Subcutaneous adipose tissue (tissue), 4 donors: ENCODE data around the gene DLG2. TPM values are rescaled to one million over a fixed set of nuclear protein-coding genes. Genes with fewer than 3 reads are reported as not detected.

Experiments used
- total RNA-seq, 4 donors: library from RNA; depleted of rRNA; stranded (reverse); fragments of >200 nt; gene quantifications; one replicate each; pipeline ENCODE4 v1.1.0, GENCODE V29; 2016
- TF ChIP-seq, protein P1 (sequence below): fragments of 450-650 bp; IDR thresholded peaks from one replicate; pipeline ENCODE4 v1.5.1; 2016; ENCODE audit warnings: low read depth, mild to moderate bottlenecking, control low read depth, antibody characterized with exemption, moderate library complexity

Gene DLG2
- total RNA-seq, 4 donors from 2014 or later, result 3.6 to 7.0 (median 6.1) TPM

DNA sequence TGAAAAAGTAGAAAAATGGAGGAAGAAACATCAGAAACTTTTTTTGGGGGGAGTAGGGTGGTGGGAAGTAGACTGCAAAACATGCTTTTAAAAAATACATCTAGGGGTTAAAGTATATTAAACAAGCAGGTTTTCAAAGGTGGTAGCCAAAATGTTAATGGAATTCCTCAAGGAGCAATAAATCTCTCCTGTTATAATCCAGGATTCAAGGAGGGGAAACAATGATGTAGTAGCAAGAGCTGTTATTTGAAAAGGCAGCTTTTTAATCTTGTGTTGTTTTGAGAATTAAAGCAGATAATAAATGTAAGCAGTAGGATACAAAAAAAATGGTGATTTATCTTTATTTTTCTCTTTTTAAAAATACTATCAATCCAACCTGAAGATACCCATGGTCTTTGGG, 1604.4 kb downstream of the DLG2 start:
- TF ChIP-seq, protein P1, sequence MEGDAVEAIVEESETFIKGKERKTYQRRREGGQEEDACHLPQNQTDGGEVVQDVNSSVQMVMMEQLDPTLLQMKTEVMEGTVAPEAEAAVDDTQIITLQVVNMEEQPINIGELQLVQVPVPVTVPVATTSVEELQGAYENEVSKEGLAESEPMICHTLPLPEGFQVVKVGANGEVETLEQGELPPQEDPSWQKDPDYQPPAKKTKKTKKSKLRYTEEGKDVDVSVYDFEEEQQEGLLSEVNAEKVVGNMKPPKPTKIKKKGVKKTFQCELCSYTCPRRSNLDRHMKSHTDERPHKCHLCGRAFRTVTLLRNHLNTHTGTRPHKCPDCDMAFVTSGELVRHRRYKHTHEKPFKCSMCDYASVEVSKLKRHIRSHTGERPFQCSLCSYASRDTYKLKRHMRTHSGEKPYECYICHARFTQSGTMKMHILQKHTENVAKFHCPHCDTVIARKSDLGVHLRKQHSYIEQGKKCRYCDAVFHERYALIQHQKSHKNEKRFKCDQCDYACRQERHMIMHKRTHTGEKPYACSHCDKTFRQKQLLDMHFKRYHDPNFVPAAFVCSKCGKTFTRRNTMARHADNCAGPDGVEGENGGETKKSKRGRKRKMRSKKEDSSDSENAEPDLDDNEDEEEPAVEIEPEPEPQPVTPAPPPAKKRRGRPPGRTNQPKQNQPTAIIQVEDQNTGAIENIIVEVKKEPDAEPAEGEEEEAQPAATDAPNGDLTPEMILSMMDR, result no peak

- TF ChIP-seq, protein P1, result no peak
Observed at GRCh38 chr11:84022201-84022600, 1604.9 kb downstream of the DLG2 start.

GRCh38 chr11:84021291-84021690, 1605.9 kb downstream of the DLG2 start:
- TF ChIP-seq, protein P1, result no peak

- TF ChIP-seq, protein P1, result no peak
Observed at GRCh38 chr11:84019571-84020194, 1607.5 kb downstream of the DLG2 start.

DNA sequence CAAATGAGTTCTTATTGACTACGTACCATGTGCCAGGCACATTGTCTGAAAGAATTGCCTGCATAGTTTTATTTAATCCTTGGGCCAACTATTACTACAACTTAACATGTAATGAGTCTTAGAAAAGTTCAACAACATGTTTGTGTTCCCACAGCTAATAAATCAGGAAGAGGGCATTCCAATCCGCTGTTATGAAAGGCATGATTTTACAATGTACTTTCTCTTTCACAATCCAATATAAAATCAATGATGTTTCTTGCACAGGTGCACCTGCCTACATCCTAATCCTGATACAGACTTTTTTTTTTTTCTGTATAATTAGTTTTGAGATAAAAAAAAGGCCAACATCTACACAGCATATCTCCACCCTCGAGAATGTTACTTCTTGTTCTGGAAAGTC, 1612.6 kb downstream of the DLG2 start:
- TF ChIP-seq, protein P1, result no peak

DNA sequence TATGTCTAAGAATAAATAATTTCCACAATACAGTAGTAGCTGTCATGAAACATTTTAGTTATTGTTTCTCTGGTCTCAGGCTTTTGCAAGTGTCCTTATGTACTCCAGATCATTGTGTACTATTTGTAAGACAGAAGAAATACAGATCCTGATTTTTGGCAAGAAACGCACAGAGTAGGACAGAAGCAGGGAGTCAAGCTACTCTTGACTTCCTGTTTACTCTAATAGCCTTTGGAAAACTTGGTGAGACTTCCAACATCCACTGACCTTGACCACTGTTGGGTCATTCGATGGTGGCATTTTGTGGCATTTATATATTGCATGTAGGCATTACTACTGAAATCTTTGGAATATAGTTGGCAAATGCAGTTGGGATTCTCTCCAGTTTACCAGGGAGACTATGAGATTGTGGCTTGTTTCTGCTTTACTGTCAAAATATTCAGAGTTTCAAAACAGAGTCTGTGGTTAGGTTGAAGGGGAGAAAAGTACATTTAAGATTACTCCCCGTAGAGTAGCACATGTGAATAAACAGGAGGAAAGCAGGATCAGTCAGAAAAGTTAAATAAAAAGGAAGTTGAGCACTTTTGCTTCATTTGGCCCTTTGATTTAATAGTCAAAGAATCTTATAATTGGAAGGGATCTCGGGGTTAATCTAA, 1614.8 kb downstream of the DLG2 start:
- TF ChIP-seq, protein P1, result no peak

DNA sequence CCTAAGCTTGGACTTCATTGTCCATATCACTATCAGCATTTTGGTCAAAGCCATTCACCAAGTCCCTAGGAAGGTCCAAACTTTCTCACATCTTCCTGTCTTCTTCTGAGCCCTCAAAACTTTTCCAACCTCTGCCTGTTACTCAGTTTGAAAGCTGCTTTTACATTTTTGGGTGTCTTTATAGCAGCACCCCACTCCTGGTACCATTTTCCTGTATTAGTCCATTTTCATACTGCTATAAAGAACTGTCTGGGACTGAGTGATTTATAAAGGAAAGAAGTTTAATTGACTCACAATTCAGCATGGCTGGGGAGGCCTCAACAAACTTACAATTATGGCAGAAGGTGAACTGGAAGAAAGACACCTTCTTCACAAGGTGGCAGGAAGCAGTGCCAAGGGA, 1624.0 kb downstream of the DLG2 start:
- TF ChIP-seq, protein P1, result no peak
